Measurements from ENCODE around the gene PATL1. TPM values are rescaled to one million over a fixed set of nuclear protein-coding genes. Genes with fewer than 3 reads are reported as not detected.

The PATL1 gene
- total RNA-seq, 1 experiment from 2014 or later, result 59.8 TPM

DNA sequence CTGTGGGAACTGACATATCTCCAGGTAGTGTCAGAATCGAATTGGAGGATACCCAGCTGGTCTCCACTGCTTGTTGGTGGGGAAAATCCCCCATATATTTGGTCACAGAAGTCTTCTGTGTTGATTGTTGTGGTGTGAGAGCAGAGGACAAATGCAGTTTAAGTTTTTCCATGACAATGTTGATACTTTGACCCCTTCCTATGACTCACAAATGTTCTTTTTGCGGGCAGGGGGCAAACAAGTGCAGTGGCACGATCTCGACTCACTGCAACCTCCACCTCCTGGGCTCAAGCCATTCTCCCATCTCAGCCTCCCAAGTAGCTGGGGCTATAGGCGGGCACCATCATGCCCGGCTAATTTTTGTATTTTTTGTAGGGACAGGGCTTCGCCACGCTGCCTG, 7.4 kb upstream of the PATL1 start:
- intact Hi-C loops (cut with micrococcal nuclease; ENCODE audit: unreplicated experiment), result no loop called here
- Mint-ChIP-seq H3K27ac (ENCODE audit: unreplicated experiment) (no peak overlapping the region), H3K36me3 (ENCODE audit: insufficient read depth, unreplicated experiment) (peaks cover 5% of the 10 kb centered on the region), H3K27me3 (ENCODE audit: unreplicated experiment) (no peaks in the 10 kb centered on the region), H3K9me3 (ENCODE audit: low read depth, unreplicated experiment) (no peaks in the 10 kb centered on the region), H3K4me1 (ENCODE audit: low read depth, unreplicated experiment) (peaks cover 23% of the 10 kb centered on the region), H3K4me3 (ENCODE audit: low read depth, unreplicated experiment) (no peak overlapping the region)
- TF ChIP-seq, protein P1, sequence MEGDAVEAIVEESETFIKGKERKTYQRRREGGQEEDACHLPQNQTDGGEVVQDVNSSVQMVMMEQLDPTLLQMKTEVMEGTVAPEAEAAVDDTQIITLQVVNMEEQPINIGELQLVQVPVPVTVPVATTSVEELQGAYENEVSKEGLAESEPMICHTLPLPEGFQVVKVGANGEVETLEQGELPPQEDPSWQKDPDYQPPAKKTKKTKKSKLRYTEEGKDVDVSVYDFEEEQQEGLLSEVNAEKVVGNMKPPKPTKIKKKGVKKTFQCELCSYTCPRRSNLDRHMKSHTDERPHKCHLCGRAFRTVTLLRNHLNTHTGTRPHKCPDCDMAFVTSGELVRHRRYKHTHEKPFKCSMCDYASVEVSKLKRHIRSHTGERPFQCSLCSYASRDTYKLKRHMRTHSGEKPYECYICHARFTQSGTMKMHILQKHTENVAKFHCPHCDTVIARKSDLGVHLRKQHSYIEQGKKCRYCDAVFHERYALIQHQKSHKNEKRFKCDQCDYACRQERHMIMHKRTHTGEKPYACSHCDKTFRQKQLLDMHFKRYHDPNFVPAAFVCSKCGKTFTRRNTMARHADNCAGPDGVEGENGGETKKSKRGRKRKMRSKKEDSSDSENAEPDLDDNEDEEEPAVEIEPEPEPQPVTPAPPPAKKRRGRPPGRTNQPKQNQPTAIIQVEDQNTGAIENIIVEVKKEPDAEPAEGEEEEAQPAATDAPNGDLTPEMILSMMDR (IDR thresholded peaks at IDR 0.05; ENCODE audit: unreplicated experiment), result no peak
- DNase-seq, result no peak
- CTCF ChIA-PET, result no interaction called here
- BruUV-seq (replicated peaks), result no TSS peak

DNA sequence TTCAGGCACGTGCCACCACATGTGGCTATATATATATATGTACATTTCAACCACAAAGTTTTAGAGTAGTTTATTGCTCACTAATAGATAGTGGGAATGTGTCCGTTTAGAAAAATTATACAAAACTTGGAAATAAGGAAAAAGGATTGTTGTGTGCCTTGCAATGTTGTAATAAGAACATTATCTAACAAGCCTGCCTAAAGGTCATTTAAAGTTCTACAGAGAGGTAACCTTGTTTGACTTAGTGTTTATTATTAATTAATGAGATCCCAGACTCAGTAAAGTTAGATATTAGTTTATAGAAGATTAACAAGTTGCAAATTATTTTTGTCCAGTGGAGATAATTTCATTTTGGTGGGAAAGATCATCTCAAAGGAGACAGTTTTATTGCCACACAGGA, 5.5 kb upstream of the PATL1 start:
- H3K9me3 Mint-ChIP-seq (ENCODE audit: low read depth, unreplicated experiment), result no peaks in the 10 kb centered on the region
- no TSS peak for BruUV-seq (replicated peaks)
- no peak overlapping the region for H3K4me3 Mint-ChIP-seq (ENCODE audit: low read depth, unreplicated experiment)
- TF ChIP-seq, protein P1 (IDR thresholded peaks at IDR 0.05; ENCODE audit: unreplicated experiment), result no peak
- H3K27me3 Mint-ChIP-seq (ENCODE audit: unreplicated experiment), result no peaks in the 10 kb centered on the region
- H3K36me3 Mint-ChIP-seq (ENCODE audit: insufficient read depth, unreplicated experiment), result peaks cover 13% of the 10 kb centered on the region
- H3K4me1 Mint-ChIP-seq (ENCODE audit: low read depth, unreplicated experiment), result peaks cover 21% of the 10 kb centered on the region
- intact Hi-C loops (cut with micrococcal nuclease; ENCODE audit: unreplicated experiment), result no loop called here
- no peak overlapping the region for H3K27ac Mint-ChIP-seq (ENCODE audit: unreplicated experiment)
- CTCF ChIA-PET, result no interaction called here
- no peak for DNase-seq

DNA sequence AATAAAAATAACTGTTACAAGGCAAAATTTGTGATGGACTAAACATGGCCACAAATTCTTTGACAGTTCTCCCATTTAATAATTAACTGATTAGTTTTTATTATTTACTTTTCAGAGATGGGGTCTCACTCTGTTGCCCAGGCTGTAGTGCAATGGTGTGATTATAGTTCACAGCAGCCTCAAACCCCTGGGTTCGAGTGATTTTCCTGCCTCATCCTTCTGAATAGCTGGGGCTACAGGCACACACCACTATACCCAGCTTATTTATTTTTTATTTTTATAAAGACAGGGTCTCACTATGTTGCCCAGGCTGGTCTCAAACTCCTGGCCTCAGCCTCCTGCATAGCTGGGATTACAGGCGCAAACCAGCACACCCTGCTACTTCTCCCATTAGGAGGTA, 4.5 kb upstream of the PATL1 start:
- BruUV-seq (replicated peaks), result no TSS peak
- H3K4me1 Mint-ChIP-seq (ENCODE audit: low read depth, unreplicated experiment), result peaks cover 22% of the 10 kb centered on the region
- TF ChIP-seq, protein P1 (IDR thresholded peaks at IDR 0.05; ENCODE audit: unreplicated experiment), result no peak

DNA sequence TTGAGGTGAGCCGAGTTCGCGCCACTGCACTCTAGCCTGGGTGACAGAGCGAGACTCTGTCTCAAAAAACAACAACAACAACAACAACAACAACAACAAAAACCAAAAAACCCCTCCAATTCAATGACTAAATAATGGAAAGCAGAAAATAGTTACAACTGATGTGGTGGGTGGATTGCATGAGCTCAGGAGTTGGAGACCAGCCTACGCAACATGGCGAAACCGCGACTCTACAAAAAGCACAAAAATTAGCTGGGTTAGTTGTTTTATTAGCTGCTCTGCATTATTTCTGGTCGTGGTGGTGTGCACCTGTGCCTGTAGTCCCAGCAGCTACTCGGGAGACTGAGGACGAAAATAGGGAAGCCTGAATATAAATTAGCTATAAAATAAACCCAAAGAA, 2.6 kb upstream of the PATL1 start:
- H3K36me3 Mint-ChIP-seq (ENCODE audit: insufficient read depth, unreplicated experiment), result peaks cover 39% of the 10 kb centered on the region
- H3K27ac Mint-ChIP-seq (ENCODE audit: unreplicated experiment), result no peak overlapping the region
- H3K9me3 Mint-ChIP-seq (ENCODE audit: low read depth, unreplicated experiment), result no peaks in the 10 kb centered on the region
- DNase-seq, result no peak
- no peaks in the 10 kb centered on the region for H3K27me3 Mint-ChIP-seq (ENCODE audit: unreplicated experiment)
- no TSS peak for BruUV-seq (replicated peaks)
- TF ChIP-seq, protein P1 (IDR thresholded peaks at IDR 0.05; ENCODE audit: unreplicated experiment), result no peak
- no peak overlapping the region for H3K4me3 Mint-ChIP-seq (ENCODE audit: low read depth, unreplicated experiment)
- CTCF ChIA-PET, result interaction anchor here (1.2 kb wide), 1 partner anchor 9 kb away, joined by 3 read pairs; no protein-coding TSS in a partner anchor
- intact Hi-C loops (cut with micrococcal nuclease; ENCODE audit: unreplicated experiment), result no loop called here
- H3K4me1 Mint-ChIP-seq (ENCODE audit: low read depth, unreplicated experiment), result peaks cover 39% of the 10 kb centered on the region

More for the DNA sequence above, 4.5 kb upstream of the PATL1 start:
- H3K27ac Mint-ChIP-seq (ENCODE audit: unreplicated experiment), result no peak overlapping the region
- H3K9me3 Mint-ChIP-seq (ENCODE audit: low read depth, unreplicated experiment), result no peaks in the 10 kb centered on the region
- DNase-seq, result no peak
- H3K36me3 Mint-ChIP-seq (ENCODE audit: insufficient read depth, unreplicated experiment), result peaks cover 23% of the 10 kb centered on the region
- intact Hi-C loops (cut with micrococcal nuclease; ENCODE audit: unreplicated experiment), result no loop called here
- no peaks in the 10 kb centered on the region for H3K27me3 Mint-ChIP-seq (ENCODE audit: unreplicated experiment)
- CTCF ChIA-PET, result no interaction called here
- no peak overlapping the region for H3K4me3 Mint-ChIP-seq (ENCODE audit: low read depth, unreplicated experiment)

Data from Calu3 (cell line).